ENCODE measurements around the gene SPPL3.
"Not testable (repeated sequence)": the region's sequence is repeated elsewhere in the genome, so short reads cannot be mapped to it uniquely, and the experiment has no call there.

The SPPL3 gene

GRCh38 chr12:120816363-120816762 lies 87.8 kb downstream of the SPPL3 start:
- Mint-ChIP-seq H3K36me3 (ENCODE audit: low read depth) (peaks cover 8% of the 10 kb centered on the region), H3K27me3 (no peaks in the 10 kb centered on the region), H3K4me1 (ENCODE audit: low read depth) (peaks cover 48% of the 10 kb centered on the region), H3K27ac (no peak overlapping the region), H3K9me3 (no peaks in the 10 kb centered on the region), H3K4me3 (no peak overlapping the region)

DNA sequence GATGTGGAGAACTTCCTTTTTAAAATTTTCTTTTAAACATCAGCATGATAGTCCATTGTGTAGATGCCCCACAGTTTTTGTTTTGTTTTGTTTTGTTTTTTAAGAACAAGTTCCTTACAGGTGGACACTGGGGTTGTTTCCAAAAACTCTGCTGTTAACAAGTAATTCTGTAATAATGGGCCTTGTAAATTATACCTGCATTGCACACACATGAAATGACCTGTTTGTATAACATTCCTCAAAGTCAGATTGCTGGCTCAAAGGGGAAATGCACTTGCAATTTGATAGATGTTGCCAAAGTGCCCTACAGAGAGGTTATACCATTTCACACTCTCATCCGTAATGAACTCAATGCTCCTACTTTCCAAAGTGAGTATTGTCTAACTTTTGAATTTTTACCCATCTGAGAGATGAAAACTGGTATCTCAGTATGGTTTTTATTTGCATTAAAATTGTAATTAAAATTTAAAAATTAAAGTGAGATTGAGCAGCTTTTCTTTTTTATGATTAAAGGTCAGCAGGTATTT lies 89.2 kb downstream of the SPPL3 start:
- H3K27ac Mint-ChIP-seq = no peak overlapping the region
- no peaks in the 10 kb centered on the region for H3K9me3 Mint-ChIP-seq
- H3K4me1 Mint-ChIP-seq (ENCODE audit: low read depth) = peaks cover 42% of the 10 kb centered on the region
- no peak overlapping the region for H3K4me3 Mint-ChIP-seq
- H3K27me3 Mint-ChIP-seq = no peaks in the 10 kb centered on the region
- peaks cover 16% of the 10 kb centered on the region for H3K36me3 Mint-ChIP-seq (ENCODE audit: low read depth)

- no peak overlapping the region for H3K27ac Mint-ChIP-seq
- H3K4me1 Mint-ChIP-seq (ENCODE audit: low read depth) = peaks cover 42% of the 10 kb centered on the region
- H3K9me3 Mint-ChIP-seq = no peaks in the 10 kb centered on the region
- no peak overlapping the region for H3K4me3 Mint-ChIP-seq
- H3K27me3 Mint-ChIP-seq = no peaks in the 10 kb centered on the region
- H3K36me3 Mint-ChIP-seq (ENCODE audit: low read depth) = peaks cover 16% of the 10 kb centered on the region
Measured at GRCh38 chr12:120814203-120814902, 89.8 kb downstream of the SPPL3 start.

DNA sequence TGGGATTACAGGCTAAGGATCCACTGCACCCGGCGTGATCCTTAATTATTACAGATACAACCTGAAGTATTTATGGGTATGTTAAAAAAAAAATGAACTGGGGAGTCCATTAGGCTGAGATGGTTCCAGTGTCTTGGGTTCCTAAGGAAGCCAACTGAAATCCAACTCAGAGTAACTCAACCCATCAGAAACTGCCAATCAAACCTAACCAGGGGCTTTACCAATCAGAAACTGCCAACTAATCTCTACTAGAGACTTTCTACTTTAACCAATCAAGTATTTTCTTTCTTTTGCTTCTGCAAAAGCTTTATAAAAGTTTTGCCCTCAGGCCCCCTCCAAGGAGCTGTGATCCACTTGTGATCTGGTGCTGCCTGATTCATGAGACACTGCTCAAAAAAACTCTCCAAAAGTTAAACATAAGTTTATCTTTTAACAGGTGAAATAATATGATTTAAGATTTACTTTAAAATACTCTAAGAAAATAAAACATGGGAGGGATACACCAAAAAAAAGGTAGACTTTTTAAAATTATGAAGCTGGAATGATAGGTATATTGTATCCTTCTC lies 90.5 kb downstream of the SPPL3 start:
- no peaks in the 10 kb centered on the region for H3K27me3 Mint-ChIP-seq
- H3K36me3 Mint-ChIP-seq (ENCODE audit: low read depth) = peaks cover 19% of the 10 kb centered on the region
- no peaks in the 10 kb centered on the region for H3K9me3 Mint-ChIP-seq
- no peak overlapping the region for H3K27ac Mint-ChIP-seq
- peaks cover 42% of the 10 kb centered on the region for H3K4me1 Mint-ChIP-seq (ENCODE audit: low read depth)
- H3K4me3 Mint-ChIP-seq = no peak overlapping the region

DNA sequence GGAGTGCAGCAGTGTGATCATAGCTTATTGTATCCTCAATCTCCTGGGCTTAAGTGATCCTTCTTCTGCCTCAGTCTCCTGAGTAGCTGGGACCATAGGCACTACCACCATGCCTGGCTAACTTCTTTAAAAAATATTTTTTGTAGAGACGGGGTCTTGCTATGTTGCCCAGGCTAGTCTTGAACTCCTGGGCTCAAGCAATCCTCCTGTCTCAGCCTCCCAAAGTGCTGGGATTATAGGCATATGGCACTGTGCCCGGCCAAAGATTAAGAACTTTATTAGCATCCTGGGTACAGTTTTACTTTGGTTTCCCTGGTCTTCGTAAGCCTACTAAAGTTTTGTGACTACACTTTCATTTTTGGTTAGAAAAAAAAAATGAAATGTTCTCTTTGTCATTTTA lies 94.1 kb downstream of the SPPL3 start:
- Mint-ChIP-seq H3K4me1 (ENCODE audit: low read depth) (peaks cover 23% of the 10 kb centered on the region), H3K4me3 (no peak overlapping the region), H3K9me3 (no peaks in the 10 kb centered on the region), H3K36me3 (ENCODE audit: low read depth) (peaks cover 24% of the 10 kb centered on the region), H3K27me3 (no peaks in the 10 kb centered on the region), H3K27ac (no peak overlapping the region)

- Mint-ChIP-seq H3K36me3 (ENCODE audit: low read depth) (peaks cover 17% of the 10 kb centered on the region), H3K4me3 (no peak overlapping the region), H3K27me3 (no peaks in the 10 kb centered on the region), H3K4me1 (ENCODE audit: low read depth) (peaks cover 33% of the 10 kb centered on the region), H3K9me3 (no peaks in the 10 kb centered on the region), H3K27ac (no peak overlapping the region)
Measured at GRCh38 chr12:120804428-120804827, 99.7 kb downstream of the SPPL3 start.

DNA sequence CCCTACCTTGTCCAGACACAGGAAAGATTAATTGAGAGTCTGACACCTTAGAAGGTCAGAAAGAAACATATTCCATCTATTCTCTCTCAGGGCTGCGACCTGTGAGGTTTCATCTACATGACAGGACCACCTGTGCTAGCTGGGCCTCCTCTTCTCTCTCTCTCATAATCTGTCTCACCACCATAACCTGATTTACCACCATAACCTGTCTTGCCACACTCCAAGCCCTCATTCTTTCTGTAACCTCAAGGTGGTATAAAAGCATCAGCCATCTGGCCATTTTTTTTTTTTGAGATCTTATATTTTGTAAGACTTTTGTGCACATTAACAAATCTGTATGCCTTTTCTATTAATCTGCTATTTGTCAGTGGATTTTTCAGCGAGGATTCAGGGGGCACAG lies 103.0 kb downstream of the SPPL3 start:
- Mint-ChIP-seq H3K9me3 (peaks cover 8% of the 10 kb centered on the region), H3K4me1 (ENCODE audit: low read depth) (peaks cover 57% of the 10 kb centered on the region), H3K4me3 (no peak overlapping the region), H3K36me3 (ENCODE audit: low read depth) (peaks cover 27% of the 10 kb centered on the region), H3K27ac (peak overlapping the region; percentile 65), H3K27me3 (no peaks in the 10 kb centered on the region)

DNA sequence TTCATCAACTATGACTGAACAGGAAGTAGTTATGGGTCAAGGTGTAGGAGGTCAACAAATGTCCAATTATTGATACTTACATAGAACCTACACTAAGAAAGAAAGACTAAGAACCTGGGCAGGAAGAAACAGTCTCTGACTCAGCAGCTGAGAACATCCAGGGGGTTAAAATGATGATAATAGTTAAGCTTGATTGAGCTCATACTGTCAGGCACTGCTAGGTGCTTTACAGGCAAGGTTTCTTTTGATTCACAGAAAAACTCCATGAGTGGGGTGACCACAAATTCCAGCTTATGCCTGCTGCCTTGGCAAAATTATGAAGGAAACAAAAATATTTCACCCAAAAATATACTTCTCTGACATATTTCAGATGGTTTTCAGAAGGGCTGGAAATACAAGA lies 103.5 kb downstream of the SPPL3 start:
- peaks cover 30% of the 10 kb centered on the region for H3K36me3 Mint-ChIP-seq (ENCODE audit: low read depth)
- H3K9me3 Mint-ChIP-seq = peaks cover 12% of the 10 kb centered on the region
- no peak overlapping the region for H3K4me3 Mint-ChIP-seq
- H3K27ac Mint-ChIP-seq = peak overlapping the region; percentile 65
- no peaks in the 10 kb centered on the region for H3K27me3 Mint-ChIP-seq
- H3K4me1 Mint-ChIP-seq (ENCODE audit: low read depth) = peaks cover 57% of the 10 kb centered on the region

DNA sequence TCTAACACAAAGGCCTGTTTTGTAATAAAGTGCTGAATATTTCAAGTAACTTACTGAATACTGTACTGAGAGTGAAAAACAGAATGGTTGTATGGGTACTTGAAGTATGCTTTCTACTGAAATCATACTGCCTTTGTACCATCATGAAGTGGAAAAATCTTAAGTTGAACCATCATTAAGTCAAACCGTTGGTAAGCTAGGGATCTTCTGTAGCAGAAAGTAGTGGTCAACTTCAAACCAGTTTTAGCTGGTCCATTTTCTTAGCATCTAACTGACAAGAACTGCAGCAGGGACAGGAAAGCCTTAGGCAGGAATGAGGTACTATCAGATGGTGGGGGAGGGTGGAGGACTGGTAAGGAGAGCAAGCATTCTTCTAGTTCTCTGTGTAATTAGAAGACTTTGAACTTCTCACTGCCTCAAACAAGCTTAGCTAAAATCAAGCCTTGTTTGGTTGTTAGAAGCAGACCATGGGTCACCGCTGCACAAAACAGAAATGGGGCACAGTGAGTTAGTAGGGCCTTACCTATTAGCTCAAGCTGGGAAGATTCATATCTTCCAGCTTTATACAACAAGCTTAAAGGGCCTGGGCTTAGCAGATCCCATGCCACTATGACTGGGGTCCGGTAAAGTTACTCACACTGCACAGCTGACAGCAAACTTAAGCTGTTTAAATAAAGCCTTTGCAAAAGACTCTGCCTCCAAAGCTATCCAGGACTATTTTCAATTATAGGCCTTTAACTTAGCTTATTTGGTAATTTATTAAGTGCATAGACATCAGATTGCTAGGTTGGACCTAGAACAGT lies 104.7 kb downstream of the SPPL3 start:
- Mint-ChIP-seq H3K36me3 (ENCODE audit: low read depth) (peaks cover 37% of the 10 kb centered on the region), H3K4me3 (no peak overlapping the region), H3K27me3 (no peaks in the 10 kb centered on the region), H3K4me1 (ENCODE audit: low read depth) (peaks cover 57% of the 10 kb centered on the region), H3K9me3 (peaks cover 22% of the 10 kb centered on the region), H3K27ac (peak overlapping the region; percentile 63)

DNA sequence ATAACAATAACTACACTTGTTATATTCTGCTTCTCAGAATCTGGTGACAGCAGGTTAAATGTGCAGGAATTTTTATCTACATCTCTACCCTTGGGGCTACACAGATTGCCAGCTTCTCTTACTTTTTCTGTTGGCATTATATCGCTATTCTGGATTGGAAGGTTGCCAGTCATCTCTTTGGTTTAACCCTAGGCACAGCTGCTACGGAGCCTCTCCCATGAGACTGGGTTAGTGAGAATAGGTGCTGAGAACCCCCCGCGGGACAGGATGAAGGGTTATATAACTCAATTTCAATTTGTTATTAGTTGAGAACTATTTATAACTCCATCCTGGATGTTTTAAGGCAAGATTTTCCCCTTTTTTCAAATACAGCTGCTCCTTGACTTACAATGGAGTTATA lies 105.5 kb downstream of the SPPL3 start:
- no peaks in the 10 kb centered on the region for H3K27me3 Mint-ChIP-seq
- H3K4me3 Mint-ChIP-seq = no peak overlapping the region
- peaks cover 34% of the 10 kb centered on the region for H3K36me3 Mint-ChIP-seq (ENCODE audit: low read depth)
- H3K27ac Mint-ChIP-seq = peak overlapping the region; percentile 27
- peaks cover 57% of the 10 kb centered on the region for H3K4me1 Mint-ChIP-seq (ENCODE audit: low read depth)
- H3K9me3 Mint-ChIP-seq = peaks cover 22% of the 10 kb centered on the region

GRCh38 chr12:120797677-120798642 lies 106.2 kb downstream of the SPPL3 start:
- peak overlapping the region; percentile 27 for H3K4me3 Mint-ChIP-seq
- H3K27ac Mint-ChIP-seq = peak overlapping the region; percentile 86

DNA sequence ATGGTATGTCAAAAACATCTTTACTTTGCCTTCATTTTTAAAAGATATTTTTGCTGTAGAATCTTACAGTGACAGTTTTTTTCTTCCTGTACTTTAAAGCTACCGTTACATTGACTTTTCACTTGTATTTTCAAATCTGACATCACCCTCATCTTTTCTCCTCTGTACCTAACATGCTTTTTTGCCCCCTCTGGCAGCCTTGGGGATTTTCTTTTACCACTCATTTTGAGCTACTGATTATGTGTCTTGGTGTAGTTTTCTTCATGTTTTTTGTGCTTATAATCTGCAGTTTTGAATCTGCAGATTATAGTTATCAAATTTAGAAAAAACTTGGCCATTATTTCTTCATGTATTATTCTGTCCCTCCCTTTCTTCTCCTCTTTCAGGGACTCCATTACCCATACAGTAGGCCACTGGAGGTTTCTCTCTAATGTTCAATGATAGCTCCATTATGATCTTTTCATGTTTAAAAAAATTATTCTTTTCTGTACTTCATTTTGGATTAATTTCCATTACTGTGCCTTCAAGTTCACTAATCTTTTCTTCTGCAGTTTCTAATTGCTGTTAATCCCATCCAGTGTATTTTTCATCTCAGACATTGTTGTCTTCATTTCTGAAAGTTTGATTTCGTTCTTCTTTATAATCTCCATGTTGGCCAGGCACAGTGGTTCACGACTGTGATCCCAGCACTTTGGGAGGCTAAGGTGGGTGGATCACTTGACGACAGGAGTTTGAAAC lies 108.5 kb downstream of the SPPL3 start:
- H3K27ac Mint-ChIP-seq = no peak overlapping the region
- peaks cover 49% of the 10 kb centered on the region for H3K36me3 Mint-ChIP-seq (ENCODE audit: low read depth)
- peaks cover 44% of the 10 kb centered on the region for H3K4me1 Mint-ChIP-seq (ENCODE audit: low read depth)
- peaks cover 22% of the 10 kb centered on the region for H3K9me3 Mint-ChIP-seq
- H3K27me3 Mint-ChIP-seq = no peaks in the 10 kb centered on the region
- H3K4me3 Mint-ChIP-seq = no peak overlapping the region

More at GRCh38 chr12:120797677-120798642, 106.2 kb downstream of the SPPL3 start:
- H3K36me3 Mint-ChIP-seq (ENCODE audit: low read depth) = peaks cover 39% of the 10 kb centered on the region
- peaks cover 22% of the 10 kb centered on the region for H3K9me3 Mint-ChIP-seq
- H3K4me1 Mint-ChIP-seq (ENCODE audit: low read depth) = peaks cover 59% of the 10 kb centered on the region
- no peaks in the 10 kb centered on the region for H3K27me3 Mint-ChIP-seq

GRCh38 chr12:120793357-120793756 lies 110.8 kb downstream of the SPPL3 start:
- Mint-ChIP-seq H3K9me3 (peaks cover 22% of the 10 kb centered on the region), H3K36me3 (ENCODE audit: low read depth) (peaks cover 58% of the 10 kb centered on the region), H3K4me1 (ENCODE audit: low read depth) (peaks cover 22% of the 10 kb centered on the region), H3K4me3 (no peak overlapping the region), H3K27ac (no peak overlapping the region), H3K27me3 (no peaks in the 10 kb centered on the region)

- not testable (repeated sequence) for H3K27me3 Mint-ChIP-seq, H3K4me3 Mint-ChIP-seq
- peaks cover 13% of the 10 kb centered on the region for H3K4me1 Mint-ChIP-seq (ENCODE audit: low read depth)
- peaks cover 22% of the 10 kb centered on the region for H3K9me3 Mint-ChIP-seq
- H3K27ac Mint-ChIP-seq = peak overlapping the region; percentile 18
- H3K36me3 Mint-ChIP-seq (ENCODE audit: low read depth) = peaks cover 56% of the 10 kb centered on the region
Measured at GRCh38 chr12:120792456-120792855, 111.7 kb downstream of the SPPL3 start.

All from stimulated activated naive CD8-positive, alpha-beta T cell treated with anti-CD3 and anti-CD28 coated beads, Interleukin-15, Interleukin-2, amounts not matched to agents 100 ng/mL and 50 ng/mL, for 24 hours (primary cell).